Measurements from ENCODE around the gene CEP120. TPM values are rescaled to one million over a fixed set of nuclear protein-coding genes. Genes with fewer than 3 reads are reported as not detected.
"Not testable (repeated sequence)": the region's sequence is repeated elsewhere in the genome, so short reads cannot be mapped to it uniquely, and the experiment has no call there.

Gene CEP120
- total RNA-seq, 3 donors from 2014 or later, result 18.0 to 20.6 (median 18.1) TPM

- ATAC-seq, result no peak
Measured at GRCh38 chr5:123351240-123351639, 72.0 kb downstream of the CEP120 start.

DNA sequence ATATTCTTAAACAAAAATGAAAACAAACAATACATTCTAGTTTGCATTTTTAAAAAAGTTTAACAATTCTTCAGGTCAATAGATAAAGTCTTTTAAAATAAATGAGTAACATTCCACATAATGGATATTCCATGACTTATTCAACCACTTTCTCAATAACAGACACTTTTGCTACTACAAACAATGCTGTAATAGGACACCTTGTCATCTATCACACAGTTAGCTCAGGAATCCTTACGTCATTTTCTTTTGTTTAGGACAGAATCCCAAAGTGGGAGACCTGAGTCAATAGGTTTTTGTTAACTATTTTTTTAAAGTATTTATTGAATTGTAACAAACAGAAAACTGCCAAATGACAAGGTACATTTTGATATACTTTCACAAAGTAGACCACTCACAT, 72.5 kb downstream of the CEP120 start:
- Mint-ChIP-seq H3K4me1 (ENCODE audit: low read depth) (no peaks in the 10 kb centered on the region), H3K27me3 (ENCODE audit: low read depth) (no peaks in the 10 kb centered on the region), H3K4me3 (no peak overlapping the region), H3K9me3 (no peaks in the 10 kb centered on the region), H3K36me3 (ENCODE audit: insufficient read depth) (peaks cover 25% of the 10 kb centered on the region)
- DNase-seq (no peak), ATAC-seq (no peak)

More at GRCh38 chr5:123351240-123351639, 72.0 kb downstream of the CEP120 start:
- no peaks in the 10 kb centered on the region for H3K9me3 Mint-ChIP-seq
- H3K4me3 Mint-ChIP-seq, result no peak overlapping the region
- H3K4me1 Mint-ChIP-seq (ENCODE audit: low read depth), result no peaks in the 10 kb centered on the region
- peaks cover 25% of the 10 kb centered on the region for H3K36me3 Mint-ChIP-seq (ENCODE audit: insufficient read depth)
- no peak for DNase-seq
- H3K27me3 Mint-ChIP-seq (ENCODE audit: low read depth), result no peaks in the 10 kb centered on the region

DNA sequence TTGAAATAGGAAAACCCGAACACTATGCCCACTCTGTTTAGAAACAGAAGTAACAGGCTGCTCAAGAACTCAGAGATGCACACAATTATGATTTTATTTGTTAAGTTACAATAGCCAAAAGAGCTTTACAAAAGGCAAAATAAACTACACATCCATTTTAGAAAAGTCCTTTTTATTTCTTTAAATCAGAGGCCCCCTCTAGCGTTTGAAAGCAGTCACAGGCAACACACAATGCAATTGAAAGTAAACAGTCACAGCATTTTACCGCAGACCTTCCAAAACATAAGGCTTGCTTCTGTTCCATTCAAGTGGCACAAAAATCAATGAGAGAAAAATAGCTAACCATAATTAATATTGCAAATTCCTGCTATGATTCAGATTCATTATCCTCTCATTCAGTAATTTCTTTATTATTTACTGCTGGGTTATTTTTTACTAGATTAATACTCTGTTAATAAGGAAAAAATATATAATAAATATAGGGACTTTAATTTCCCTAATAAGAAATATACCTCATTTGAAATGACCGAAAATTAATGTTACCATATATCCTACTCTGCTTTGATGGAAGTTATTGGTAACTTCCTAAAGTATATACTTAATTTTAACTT, 78.3 kb downstream of the CEP120 start:
- no peak for ATAC-seq
- Mint-ChIP-seq H3K9me3 (no peaks in the 10 kb centered on the region), H3K27me3 (ENCODE audit: low read depth) (no peaks in the 10 kb centered on the region), H3K4me1 (ENCODE audit: low read depth) (no peaks in the 10 kb centered on the region), H3K4me3 (no peak overlapping the region), H3K36me3 (ENCODE audit: insufficient read depth) (peaks cover 21% of the 10 kb centered on the region)
- DNase-seq, result no peak

GRCh38 chr5:123340928-123341327, 82.3 kb downstream of the CEP120 start:
- ATAC-seq, result no peak

DNA sequence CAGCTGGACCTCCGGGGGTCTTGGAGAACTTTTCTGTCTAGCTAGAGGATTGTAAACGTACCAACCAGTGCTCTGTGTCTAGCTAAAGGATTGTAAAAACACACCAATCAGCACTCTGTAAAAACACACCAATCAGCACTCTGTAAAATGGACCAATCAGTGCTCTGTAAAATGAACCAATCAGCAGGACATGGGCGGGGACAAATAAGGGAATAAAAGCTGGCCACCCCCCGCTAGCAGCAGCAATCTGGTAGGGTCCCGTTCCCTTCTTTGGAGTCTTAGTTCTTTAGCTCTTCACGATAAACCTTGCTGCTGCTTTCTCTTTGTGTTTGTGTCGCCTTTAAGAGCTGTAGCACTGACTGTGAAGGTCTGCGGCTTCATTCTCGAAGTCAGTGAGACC, 114.8 kb downstream of the CEP120 start:
- not testable (repeated sequence) for DNase-seq; H3K36me3 Mint-ChIP-seq (ENCODE audit: insufficient read depth); H3K4me1 Mint-ChIP-seq (ENCODE audit: low read depth); H3K9me3 Mint-ChIP-seq; H3K27me3 Mint-ChIP-seq (ENCODE audit: low read depth); ATAC-seq; H3K4me3 Mint-ChIP-seq

More at GRCh38 chr5:123340928-123341327, 82.3 kb downstream of the CEP120 start:
- no peak for DNase-seq
- Mint-ChIP-seq H3K4me1 (ENCODE audit: low read depth) (no peaks in the 10 kb centered on the region), H3K27me3 (ENCODE audit: low read depth) (peaks cover 2% of the 10 kb centered on the region), H3K36me3 (ENCODE audit: insufficient read depth) (peaks cover 5% of the 10 kb centered on the region), H3K4me3 (no peak overlapping the region), H3K9me3 (no peaks in the 10 kb centered on the region)

- no peaks in the 10 kb centered on the region for H3K4me1 Mint-ChIP-seq (ENCODE audit: low read depth)
- H3K4me3 Mint-ChIP-seq, result no peak overlapping the region
- DNase-seq (no peak), ATAC-seq (no peak)
- no peaks in the 10 kb centered on the region for H3K36me3 Mint-ChIP-seq (ENCODE audit: insufficient read depth)
- peaks cover 2% of the 10 kb centered on the region for H3K27me3 Mint-ChIP-seq (ENCODE audit: low read depth)
- no peaks in the 10 kb centered on the region for H3K9me3 Mint-ChIP-seq
Measured at GRCh38 chr5:123305751-123306150, 117.5 kb downstream of the CEP120 start.

- no peak for ATAC-seq
- Mint-ChIP-seq H3K9me3 (peaks cover 4% of the 10 kb centered on the region), H3K36me3 (ENCODE audit: insufficient read depth) (no peaks in the 10 kb centered on the region), H3K27me3 (ENCODE audit: low read depth) (peaks cover 4% of the 10 kb centered on the region), H3K4me3 (no peak overlapping the region), H3K4me1 (ENCODE audit: low read depth) (no peaks in the 10 kb centered on the region)
- no peak for DNase-seq
Measured at GRCh38 chr5:123304777-123305316, 118.4 kb downstream of the CEP120 start.

DNA sequence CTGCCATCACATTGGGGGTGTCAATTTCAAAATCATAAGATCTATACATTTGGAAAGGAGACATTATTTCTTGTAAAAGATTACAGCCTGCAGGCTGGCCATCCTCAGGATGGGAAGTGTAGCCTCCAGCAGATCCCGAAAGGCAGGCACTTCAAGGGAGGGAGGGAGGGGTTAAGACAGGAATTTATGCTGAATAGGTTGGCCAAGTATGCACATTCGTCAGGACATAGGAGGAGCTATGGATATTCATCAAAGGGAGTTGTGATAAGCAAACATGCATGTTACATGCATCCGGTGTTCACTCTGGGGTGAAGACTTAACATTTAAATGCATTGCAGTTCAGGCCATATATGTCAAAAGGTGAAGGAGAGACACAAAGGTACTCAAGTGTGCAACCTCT, 119.4 kb downstream of the CEP120 start:
- peaks cover 8% of the 10 kb centered on the region for H3K9me3 Mint-ChIP-seq
- H3K36me3 Mint-ChIP-seq (ENCODE audit: insufficient read depth), result no peaks in the 10 kb centered on the region
- H3K4me3 Mint-ChIP-seq, result no peak overlapping the region
- H3K4me1 Mint-ChIP-seq (ENCODE audit: low read depth), result no peaks in the 10 kb centered on the region
- H3K27me3 Mint-ChIP-seq (ENCODE audit: low read depth), result peaks cover 4% of the 10 kb centered on the region
- ATAC-seq (no peak), DNase-seq (no peak)

GRCh38 chr5:123300266-123300665, 122.9 kb downstream of the CEP120 start:
- Mint-ChIP-seq H3K4me1 (ENCODE audit: low read depth) (no peaks in the 10 kb centered on the region), H3K9me3 (peaks cover 8% of the 10 kb centered on the region), H3K4me3 (no peak overlapping the region), H3K27me3 (ENCODE audit: low read depth) (peaks cover 2% of the 10 kb centered on the region), H3K36me3 (ENCODE audit: insufficient read depth) (no peaks in the 10 kb centered on the region)
- DNase-seq (no peak), ATAC-seq (no peak)

DNA sequence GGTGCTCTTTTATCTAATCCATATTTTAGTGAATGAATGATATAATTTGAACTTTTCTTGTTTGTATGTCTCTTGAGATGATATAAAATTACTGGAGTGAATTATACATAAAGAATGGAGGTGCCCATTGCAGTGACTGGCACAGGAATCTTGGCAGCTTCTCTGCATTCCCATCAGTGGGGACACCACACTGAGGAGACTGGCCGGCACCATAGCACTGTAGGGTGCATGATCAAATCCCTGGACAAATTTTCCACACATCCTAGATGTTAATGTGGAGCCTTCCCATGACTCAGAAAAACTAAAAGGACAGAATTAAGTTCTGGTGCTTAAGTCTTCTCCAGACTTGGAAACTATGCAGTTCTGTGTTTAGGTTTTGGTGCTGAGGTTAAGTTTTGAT, 124.1 kb downstream of the CEP120 start:
- Mint-ChIP-seq H3K4me3 (no peak overlapping the region), H3K27me3 (ENCODE audit: low read depth) (peaks cover 2% of the 10 kb centered on the region), H3K4me1 (ENCODE audit: low read depth) (no peaks in the 10 kb centered on the region), H3K9me3 (peaks cover 8% of the 10 kb centered on the region), H3K36me3 (ENCODE audit: insufficient read depth) (no peaks in the 10 kb centered on the region)
- ATAC-seq (no peak), DNase-seq (no peak)

DNA sequence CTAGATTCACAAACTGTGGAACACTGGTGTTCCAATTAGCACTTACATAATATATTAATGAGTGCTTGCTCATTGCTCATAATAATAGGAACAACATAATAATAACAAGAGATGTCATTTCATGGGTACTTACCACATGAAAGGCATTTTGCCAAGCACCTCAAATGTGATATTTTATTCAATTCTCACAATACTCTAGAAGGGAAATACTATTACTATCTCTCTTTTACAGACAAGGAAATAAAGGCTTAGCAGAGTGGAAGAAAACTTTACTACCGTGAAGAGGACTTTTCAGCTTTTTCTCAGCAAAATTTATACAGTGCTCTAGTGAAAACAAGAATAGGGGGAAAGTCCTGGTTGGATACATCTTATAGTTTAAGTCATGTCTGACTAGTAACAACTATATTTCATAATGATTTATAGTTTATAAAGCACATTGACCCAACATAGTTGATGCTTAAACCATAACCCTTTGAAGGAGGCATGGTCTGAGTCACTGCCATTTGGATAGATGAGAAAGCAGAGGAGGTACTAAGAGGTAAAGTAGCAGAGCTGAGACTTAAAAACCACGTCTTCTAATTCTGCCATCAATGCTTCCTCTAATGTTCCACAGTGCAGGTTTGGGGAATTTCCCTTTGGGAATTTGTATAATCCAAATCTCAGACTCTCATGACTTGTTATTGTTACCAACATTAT, 124.7 kb downstream of the CEP120 start:
- Mint-ChIP-seq H3K9me3 (peaks cover 8% of the 10 kb centered on the region), H3K27me3 (ENCODE audit: low read depth) (peaks cover 2% of the 10 kb centered on the region), H3K36me3 (ENCODE audit: insufficient read depth) (no peaks in the 10 kb centered on the region), H3K4me1 (ENCODE audit: low read depth) (no peaks in the 10 kb centered on the region), H3K4me3 (no peak overlapping the region)
- DNase-seq (no peak), ATAC-seq (no peak)

GRCh38 chr5:123297866-123298265, 125.3 kb downstream of the CEP120 start:
- peaks cover 8% of the 10 kb centered on the region for H3K9me3 Mint-ChIP-seq
- ATAC-seq, result no peak
- H3K4me3 Mint-ChIP-seq, result no peak overlapping the region
- H3K27me3 Mint-ChIP-seq (ENCODE audit: low read depth), result peaks cover 2% of the 10 kb centered on the region
- no peaks in the 10 kb centered on the region for H3K4me1 Mint-ChIP-seq (ENCODE audit: low read depth)
- H3K36me3 Mint-ChIP-seq (ENCODE audit: insufficient read depth), result no peaks in the 10 kb centered on the region
- no peak for DNase-seq

DNA sequence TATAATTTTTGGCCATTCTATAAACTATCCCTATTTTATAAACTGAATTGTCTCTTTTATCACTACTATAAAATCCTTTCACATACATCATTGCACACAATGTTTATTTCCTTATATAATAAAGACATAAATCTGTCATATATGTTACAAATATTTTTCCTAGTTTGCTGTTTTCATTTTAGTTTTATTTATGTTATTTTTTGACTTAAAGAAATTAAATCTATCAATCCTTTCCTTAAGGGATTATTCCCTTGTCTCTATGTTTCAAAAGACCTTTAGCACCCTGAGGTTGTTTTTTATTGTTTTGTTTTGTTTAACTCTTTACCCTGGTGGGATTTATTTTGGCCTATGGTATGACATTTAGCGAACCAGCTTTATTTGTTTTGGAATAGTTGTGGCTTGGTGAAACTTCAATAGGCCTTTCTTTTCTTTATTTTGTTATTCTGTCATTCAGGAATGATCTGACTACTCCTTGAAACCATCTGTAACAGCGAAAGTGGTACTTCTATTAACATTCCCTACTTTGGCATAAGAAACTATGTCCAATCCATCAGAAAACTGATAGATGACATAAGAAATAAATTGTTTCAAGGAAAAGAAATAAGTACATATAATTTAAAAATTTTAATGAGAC, 125.9 kb downstream of the CEP120 start:
- no peak for ATAC-seq
- no peak for DNase-seq
- peaks cover 8% of the 10 kb centered on the region for H3K9me3 Mint-ChIP-seq
- H3K27me3 Mint-ChIP-seq (ENCODE audit: low read depth), result peaks cover 2% of the 10 kb centered on the region
- no peaks in the 10 kb centered on the region for H3K36me3 Mint-ChIP-seq (ENCODE audit: insufficient read depth)
- no peaks in the 10 kb centered on the region for H3K4me1 Mint-ChIP-seq (ENCODE audit: low read depth)
- H3K4me3 Mint-ChIP-seq, result no peak overlapping the region

Measured in activated T-cell treated with anti-CD3 and anti-CD28 coated beads, Interleukin-2, amount 50 U/mL, for 4 hours (primary cell).